DMS 273 (cell line): Measurements from ENCODE around the gene MPC1.

Experiments used
- DNase-seq: peaks from one replicate; lab custom pipeline; 2025; ENCODE audit not compliant: unreplicated experiment; lab: John Stamatoyannopoulos, UW

Gene MPC1

GRCh38 chr6:166382933-166383801 lies at the start of gene MPC1:
TSS of gene MPC1 (minus strand) at chr6:166382940. CDS start at chr6:166382876, 64 bp downstream.
- DNase-seq: peak; percentile 99

GRCh38 chr6:166430269-166430668 lies 47.5 kb upstream of the MPC1 start:
- DNase-seq: no peak

GRCh38 chr6:166424431-166424830 lies 41.7 kb upstream of the MPC1 start:
- no peak for DNase-seq

- DNase-seq: no peak
Observed at GRCh38 chr6:166423781-166424180, 41.0 kb upstream of the MPC1 start.

- no peak for DNase-seq
Observed at GRCh38 chr6:166423051-166423745, 40.5 kb upstream of the MPC1 start.

- DNase-seq: no peak
Observed at GRCh38 chr6:166422201-166422940, 39.6 kb upstream of the MPC1 start.

GRCh38 chr6:166420351-166420750 lies 37.6 kb upstream of the MPC1 start:
- DNase-seq: no peak

- no peak for DNase-seq
Observed at GRCh38 chr6:166419717-166420116, 37.0 kb upstream of the MPC1 start.

- no peak for DNase-seq
Observed at GRCh38 chr6:166419286-166419685, 36.5 kb upstream of the MPC1 start.

- no peak for DNase-seq
Observed at GRCh38 chr6:166418691-166419143, 36.0 kb upstream of the MPC1 start.

GRCh38 chr6:166417285-166417691 lies 34.5 kb upstream of the MPC1 start:
- DNase-seq: peak; percentile 36

- no peak for DNase-seq
Observed at GRCh38 chr6:166415833-166416347, 33.1 kb upstream of the MPC1 start.

GRCh38 chr6:166415306-166415705 lies 32.6 kb upstream of the MPC1 start:
- no peak for DNase-seq

- DNase-seq: no peak
Observed at GRCh38 chr6:166413491-166413951, 30.8 kb upstream of the MPC1 start.

GRCh38 chr6:166412911-166413384 lies 30.2 kb upstream of the MPC1 start:
- DNase-seq: no peak

GRCh38 chr6:166412156-166412910 lies 29.6 kb upstream of the MPC1 start:
- DNase-seq: no peak

GRCh38 chr6:166411721-166412151 lies 29.0 kb upstream of the MPC1 start:
- no peak for DNase-seq

GRCh38 chr6:166411271-166411670 lies 28.5 kb upstream of the MPC1 start:
- no peak for DNase-seq

- no peak for DNase-seq
Observed at GRCh38 chr6:166410426-166410935, 27.7 kb upstream of the MPC1 start.
